Measurements from ENCODE around the gene ZNF678. TPM values are rescaled to one million over a fixed set of nuclear protein-coding genes. Genes with fewer than 3 reads are reported as not detected.
A peak's percentile ranks its signal among the peaks of the same experiment; 100 is the strongest.

The ZNF678 gene
- total and polyA plus RNA-seq, 2 donors from 2014 or later = 1.3 to 10.0 TPM

DNA sequence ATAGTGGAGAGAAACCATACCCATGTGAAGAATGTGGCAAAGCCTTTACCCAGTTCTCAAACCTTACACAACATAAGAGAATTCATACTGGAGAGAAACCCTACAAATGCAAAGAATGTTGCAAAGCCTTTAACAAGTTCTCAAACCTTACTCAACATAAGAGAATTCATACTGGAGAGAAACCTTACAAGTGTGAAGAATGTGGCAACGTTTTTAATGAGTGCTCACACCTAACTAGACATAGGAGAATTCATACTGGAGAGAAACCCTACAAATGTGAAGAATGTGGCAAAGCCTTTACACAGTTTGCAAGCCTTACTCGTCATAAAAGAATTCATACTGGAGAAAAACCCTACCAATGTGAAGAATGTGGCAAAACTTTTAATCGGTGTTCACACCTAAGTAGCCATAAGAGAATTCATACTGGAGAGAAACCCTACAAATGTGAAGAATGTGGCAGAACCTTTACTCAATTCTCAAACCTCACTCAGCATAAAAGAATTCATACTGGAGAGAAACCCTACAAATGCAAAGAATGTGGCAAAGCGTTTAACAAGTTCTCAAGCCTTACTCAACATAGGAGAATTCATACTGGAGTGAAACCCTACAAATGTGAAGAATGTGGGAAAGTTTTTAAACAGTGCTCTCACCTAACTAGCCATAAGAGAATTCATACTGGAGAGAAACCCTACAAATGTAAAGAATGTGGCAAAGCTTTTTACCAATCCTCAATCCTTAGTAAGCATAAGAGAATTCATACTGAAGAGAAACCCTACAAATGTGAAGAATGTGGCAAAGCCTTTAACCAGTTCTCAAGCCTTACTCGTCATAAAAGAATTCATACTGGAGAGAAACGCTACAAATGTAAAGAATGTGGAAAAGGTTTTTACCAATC lies 91.7 kb downstream of the ZNF678 start:
- DNase-seq (no peak), FAIRE-seq (no peak)
- peaks cover 18 to 86% (median 66%) of the 10 kb centered on the region in 3 donors for H3K9me3 ChIP-seq (ENCODE audit: control insufficient read depth in 2 of 3, insufficient read depth in 1 of 3, low read length in 3 of 3)
- TF ChIP-seq, protein P1, sequence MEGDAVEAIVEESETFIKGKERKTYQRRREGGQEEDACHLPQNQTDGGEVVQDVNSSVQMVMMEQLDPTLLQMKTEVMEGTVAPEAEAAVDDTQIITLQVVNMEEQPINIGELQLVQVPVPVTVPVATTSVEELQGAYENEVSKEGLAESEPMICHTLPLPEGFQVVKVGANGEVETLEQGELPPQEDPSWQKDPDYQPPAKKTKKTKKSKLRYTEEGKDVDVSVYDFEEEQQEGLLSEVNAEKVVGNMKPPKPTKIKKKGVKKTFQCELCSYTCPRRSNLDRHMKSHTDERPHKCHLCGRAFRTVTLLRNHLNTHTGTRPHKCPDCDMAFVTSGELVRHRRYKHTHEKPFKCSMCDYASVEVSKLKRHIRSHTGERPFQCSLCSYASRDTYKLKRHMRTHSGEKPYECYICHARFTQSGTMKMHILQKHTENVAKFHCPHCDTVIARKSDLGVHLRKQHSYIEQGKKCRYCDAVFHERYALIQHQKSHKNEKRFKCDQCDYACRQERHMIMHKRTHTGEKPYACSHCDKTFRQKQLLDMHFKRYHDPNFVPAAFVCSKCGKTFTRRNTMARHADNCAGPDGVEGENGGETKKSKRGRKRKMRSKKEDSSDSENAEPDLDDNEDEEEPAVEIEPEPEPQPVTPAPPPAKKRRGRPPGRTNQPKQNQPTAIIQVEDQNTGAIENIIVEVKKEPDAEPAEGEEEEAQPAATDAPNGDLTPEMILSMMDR (IDR thresholded peaks at IDR 0.05; ENCODE audit: borderline replicate concordance, extremely low read depth, insufficient read depth) = no peak
- no peak overlapping the region for H3K27ac ChIP-seq (ENCODE audit: low read depth in 2 of 2, low read length in 2 of 2)
- H3K27me3 ChIP-seq (ENCODE audit: control insufficient read depth, insufficient read depth, low read length) = no peaks in the 10 kb centered on the region
- H3K36me3 ChIP-seq (ENCODE audit: control insufficient read depth in 2 of 3, insufficient read depth in 3 of 3, low read length in 3 of 3) = peaks cover 10 to 23% (median 17%) of the 10 kb centered on the region in 3 donors
- intact Hi-C loops (cut with DNase I) = no loop called here
- no peaks in the 10 kb centered on the region for H3K4me1 ChIP-seq (ENCODE audit: control insufficient read depth in 2 of 3, insufficient read depth in 2 of 3, low read depth in 1 of 3, low read length in 3 of 3)
- no peak overlapping the region for H3K9ac ChIP-seq (ENCODE audit: low read length in 3 of 3)
- peak overlapping the region in 2 of 3 donors; percentile 7 to 51 for H3K4me3 ChIP-seq (ENCODE audit: low read length in 3 of 3)

DNA sequence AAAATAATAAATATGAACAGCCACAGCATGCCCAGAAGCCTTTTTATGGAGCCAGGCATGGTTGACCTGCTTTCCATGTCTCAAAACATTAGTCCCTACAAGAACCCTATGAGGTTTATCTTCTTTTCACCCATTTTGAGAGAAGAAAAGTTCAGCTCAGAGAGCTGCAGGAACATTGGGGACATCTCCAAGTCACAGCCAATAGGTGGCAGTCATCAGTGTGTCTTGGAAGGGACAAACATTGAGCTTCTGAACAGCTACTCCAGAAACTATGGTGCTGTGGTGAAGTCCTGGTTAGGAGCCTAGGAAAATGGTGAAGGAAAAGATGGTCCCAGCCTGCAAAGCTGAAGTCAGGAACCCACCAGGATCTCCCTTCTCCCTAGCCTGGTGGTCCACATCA lies 98.1 kb downstream of the ZNF678 start:
- peaks cover 2 to 93% (median 52%) of the 10 kb centered on the region in 3 donors for H3K9me3 ChIP-seq (ENCODE audit: control insufficient read depth in 2 of 3, insufficient read depth in 1 of 3, low read length in 3 of 3)
- H3K27ac ChIP-seq (ENCODE audit: low read depth in 2 of 2, low read length in 2 of 2) = no peak overlapping the region
- H3K4me1 ChIP-seq (ENCODE audit: control insufficient read depth in 2 of 3, insufficient read depth in 2 of 3, low read depth in 1 of 3, low read length in 3 of 3) = no peaks in the 10 kb centered on the region
- FAIRE-seq (no peak), DNase-seq (no peak)
- H3K9ac ChIP-seq (ENCODE audit: low read length in 3 of 3) = no peak overlapping the region
- TF ChIP-seq, protein P1 (IDR thresholded peaks at IDR 0.05; ENCODE audit: borderline replicate concordance, extremely low read depth, insufficient read depth) = no peak
- no peaks in the 10 kb centered on the region for H3K27me3 ChIP-seq (ENCODE audit: control insufficient read depth, insufficient read depth, low read length)
- intact Hi-C loops (cut with DNase I) = no loop called here
- H3K36me3 ChIP-seq (ENCODE audit: control insufficient read depth in 2 of 3, insufficient read depth in 3 of 3, low read length in 3 of 3) = peaks cover 0 to 2% (median 0%) of the 10 kb centered on the region in 3 donors
- peak overlapping the region in 1 of 3 donors; percentile 22 for H3K4me3 ChIP-seq (ENCODE audit: low read length in 3 of 3)

DNA sequence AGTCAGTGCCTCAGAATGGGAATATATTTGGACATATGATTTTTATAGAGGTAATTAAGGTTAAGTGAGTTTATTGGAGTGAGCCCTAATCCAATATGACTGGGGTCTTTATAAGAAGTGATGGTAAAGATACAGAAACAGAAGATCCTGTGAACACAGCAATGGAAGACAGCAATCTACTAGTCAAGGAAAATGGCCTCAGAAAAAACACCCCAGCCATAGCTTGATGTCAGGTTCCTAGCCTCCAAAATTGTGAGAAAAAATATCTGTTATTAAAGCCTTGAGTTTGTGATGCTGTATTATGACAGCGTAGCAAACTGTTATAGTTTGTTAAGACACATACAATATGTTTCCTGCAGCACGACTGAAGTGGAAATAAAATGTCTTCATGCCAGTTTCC lies 99.6 kb downstream of the ZNF678 start:
- intact Hi-C loops (cut with DNase I) = no loop called here
- Histone ChIP-seq H3K36me3 (ENCODE audit: control insufficient read depth in 2 of 3, insufficient read depth in 3 of 3, low read length in 3 of 3) (peaks cover 0 to 2% (median 0%) of the 10 kb centered on the region in 3 donors), H3K9me3 (ENCODE audit: control insufficient read depth in 2 of 3, insufficient read depth in 1 of 3, low read length in 3 of 3) (peaks cover 2 to 89% (median 43%) of the 10 kb centered on the region in 3 donors), H3K9ac (ENCODE audit: low read length in 3 of 3) (no peak overlapping the region), H3K27me3 (ENCODE audit: control insufficient read depth, insufficient read depth, low read length) (no peaks in the 10 kb centered on the region), H3K4me3 (ENCODE audit: low read length in 3 of 3) (no peak overlapping the region), H3K4me1 (ENCODE audit: control insufficient read depth in 2 of 3, insufficient read depth in 2 of 3, low read depth in 1 of 3, low read length in 3 of 3) (no peaks in the 10 kb centered on the region), H3K27ac (ENCODE audit: low read depth in 2 of 2, low read length in 2 of 2) (no peak overlapping the region)
- TF ChIP-seq, protein P1 (IDR thresholded peaks at IDR 0.05; ENCODE audit: borderline replicate concordance, extremely low read depth, insufficient read depth) = no peak
- no peak for DNase-seq
- FAIRE-seq = no peak
